Measurements from ENCODE around the gene ARSD.
"Not testable (repeated sequence)": the region's sequence is repeated elsewhere in the genome, so short reads cannot be mapped to it uniquely, and the experiment has no call there.

The ARSD gene

GRCh38 chrX:2889706-2890490, 39.2 kb downstream of the ARSD start:
- not testable (repeated sequence) for DNase-seq

GRCh38 chrX:2889045-2889605, 40.0 kb downstream of the ARSD start:
- no peak for DNase-seq

GRCh38 chrX:2888309-2888708, 40.8 kb downstream of the ARSD start:
- no peak for DNase-seq

DNA sequence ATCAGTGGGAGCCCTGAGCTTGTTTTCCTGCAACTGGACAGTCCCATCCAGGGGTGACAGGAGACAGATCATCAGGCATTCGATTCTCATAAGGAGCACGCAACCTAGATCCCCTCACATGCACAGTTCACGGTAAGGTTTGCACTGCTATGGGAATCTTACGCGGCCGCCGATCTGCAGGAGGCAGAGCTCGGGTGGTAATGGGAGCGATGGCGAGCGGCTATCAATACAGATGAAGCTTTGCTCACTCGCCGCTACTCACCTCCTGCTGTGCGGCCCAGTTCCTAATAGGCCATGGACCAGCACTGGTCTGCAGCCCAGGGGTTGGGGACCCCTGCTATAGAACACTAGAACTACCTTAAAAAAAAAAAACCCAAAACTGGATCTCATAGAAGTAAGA, 45.4 kb downstream of the ARSD start:
- DNase-seq: no peak

- no peak for DNase-seq
Measured at GRCh38 chrX:2879670-2880069, 49.5 kb downstream of the ARSD start.

GRCh38 chrX:2878563-2878962, 50.6 kb downstream of the ARSD start:
- no peak for DNase-seq

- peak in 1 of 2 experiments; percentile 13 for DNase-seq
Measured at GRCh38 chrX:2875798-2876399, 53.2 kb downstream of the ARSD start.

GRCh38 chrX:2875136-2875481, 54.0 kb downstream of the ARSD start:
- DNase-seq: no peak

DNA sequence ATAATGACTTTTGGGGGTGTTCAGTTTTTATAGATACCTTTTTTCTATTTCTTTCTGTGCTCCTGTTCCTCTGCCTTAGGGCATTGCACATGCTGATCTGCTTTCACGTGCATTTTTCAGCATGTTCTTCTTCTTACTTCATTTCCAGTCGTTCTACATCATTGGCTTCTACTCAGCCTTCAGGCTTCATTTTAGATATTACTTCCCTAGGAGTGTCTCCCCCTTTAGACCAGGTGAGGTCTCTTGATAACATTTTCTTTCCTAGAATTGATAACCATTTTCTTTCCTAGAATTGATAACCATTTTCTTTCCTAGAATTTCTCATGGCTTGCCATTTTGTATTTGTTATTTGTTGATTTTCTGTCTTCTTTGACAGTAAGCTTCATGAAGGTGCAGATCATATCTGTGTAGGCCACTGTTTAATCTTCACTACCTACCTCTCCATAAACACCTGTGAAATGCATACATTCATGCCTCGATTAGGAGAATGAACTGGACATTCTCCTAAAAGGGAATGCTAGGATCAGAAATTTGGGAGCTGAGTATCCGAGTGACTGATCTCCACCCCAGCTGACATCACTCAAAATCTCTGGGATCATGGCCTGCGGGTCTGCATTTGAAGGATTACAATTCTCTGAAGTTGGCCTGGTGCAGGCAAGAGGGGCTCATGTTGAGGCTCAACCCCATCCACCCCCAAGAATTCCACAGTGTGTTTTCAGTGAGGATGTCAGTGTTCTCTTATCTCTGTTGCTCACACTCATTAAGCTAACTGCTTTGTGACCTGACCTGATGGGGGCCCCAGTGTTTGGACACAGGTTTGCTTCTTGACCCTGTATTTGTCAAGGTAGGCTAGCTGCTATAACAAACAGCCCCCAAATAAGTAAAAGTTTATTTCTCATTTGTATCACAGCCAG, 54.7 kb downstream of the ARSD start:
- no peak for DNase-seq

DNA sequence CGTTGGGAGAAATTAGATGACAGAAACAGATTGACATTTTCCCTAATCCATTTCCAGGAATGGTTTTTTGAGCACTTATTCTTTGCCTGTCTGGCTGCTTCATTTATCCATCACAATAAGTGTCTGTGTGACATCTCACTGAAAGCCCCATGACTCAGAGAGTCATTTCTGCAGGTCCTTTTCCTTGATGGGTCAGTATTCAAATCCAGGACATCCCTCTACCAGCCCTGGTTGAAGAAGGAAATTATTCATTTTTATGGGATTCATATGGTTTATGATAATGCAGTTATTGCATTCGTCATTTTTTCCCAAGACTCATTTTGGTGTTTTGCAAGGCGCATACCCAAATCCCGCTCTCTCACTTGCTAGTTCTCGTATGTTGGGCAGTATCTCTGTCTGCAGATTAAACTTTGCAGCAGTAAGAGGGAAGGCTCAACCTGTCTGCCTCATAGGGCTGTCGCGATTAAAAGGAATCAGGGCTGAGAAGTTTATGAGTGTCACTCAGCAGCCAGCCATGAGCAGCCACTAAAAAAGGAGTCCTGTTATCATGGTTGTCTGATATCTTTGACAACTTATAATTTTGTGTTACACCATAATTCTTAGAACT, 56.4 kb downstream of the ARSD start:
- DNase-seq: no peak

GRCh38 chrX:2871831-2872230, 57.3 kb downstream of the ARSD start:
- no peak for DNase-seq

- DNase-seq: no peak
Measured at GRCh38 chrX:2870650-2871049, 58.5 kb downstream of the ARSD start.

DNA sequence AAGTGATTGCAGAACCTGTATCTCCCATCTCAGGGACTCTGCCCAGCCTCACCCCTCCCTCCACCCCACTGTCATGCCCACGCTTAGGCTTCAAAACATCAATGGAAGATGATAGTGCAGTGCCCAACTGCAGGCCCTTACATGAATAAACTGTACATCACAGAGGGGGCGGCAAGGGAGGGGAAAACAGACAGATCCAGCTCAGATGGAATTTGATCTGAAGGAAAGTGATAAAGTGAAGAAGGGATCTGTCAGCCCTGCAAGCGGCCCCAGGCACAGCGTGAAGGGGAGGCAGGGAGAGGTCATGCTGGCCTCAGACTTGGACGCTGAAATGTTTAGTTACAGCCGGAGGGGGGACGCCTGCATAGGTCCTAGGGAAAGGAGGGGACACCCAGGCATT, 61.9 kb downstream of the ARSD start:
- DNase-seq: no peak

- DNase-seq: no peak
Measured at GRCh38 chrX:2863646-2864045, 65.5 kb downstream of the ARSD start.

- DNase-seq: no peak
Measured at GRCh38 chrX:2862404-2862803, 66.7 kb downstream of the ARSD start.

- DNase-seq: no peak
Measured at GRCh38 chrX:2859197-2859797, 69.8 kb downstream of the ARSD start.

DNA sequence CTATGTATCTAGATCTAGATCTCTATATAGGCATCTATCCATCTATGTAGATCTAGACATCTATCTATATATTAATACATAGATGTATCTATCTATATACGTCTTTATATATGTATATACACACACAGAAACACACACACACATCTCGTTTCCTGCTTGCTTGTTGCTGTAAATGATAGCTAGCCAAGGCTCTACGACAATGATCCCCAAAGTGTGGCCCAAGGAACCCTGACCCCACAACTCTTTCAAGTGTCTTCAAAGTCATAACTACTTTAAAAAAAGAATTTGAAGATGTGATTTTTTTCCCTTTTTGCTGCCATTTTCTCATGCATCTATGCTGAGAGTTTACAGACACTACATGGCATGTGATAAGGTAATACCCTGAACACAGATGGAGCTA, 71.6 kb downstream of the ARSD start:
- DNase-seq: no peak

GRCh38 chrX:2855761-2856160, 73.4 kb downstream of the ARSD start:
- no peak for DNase-seq

DNA sequence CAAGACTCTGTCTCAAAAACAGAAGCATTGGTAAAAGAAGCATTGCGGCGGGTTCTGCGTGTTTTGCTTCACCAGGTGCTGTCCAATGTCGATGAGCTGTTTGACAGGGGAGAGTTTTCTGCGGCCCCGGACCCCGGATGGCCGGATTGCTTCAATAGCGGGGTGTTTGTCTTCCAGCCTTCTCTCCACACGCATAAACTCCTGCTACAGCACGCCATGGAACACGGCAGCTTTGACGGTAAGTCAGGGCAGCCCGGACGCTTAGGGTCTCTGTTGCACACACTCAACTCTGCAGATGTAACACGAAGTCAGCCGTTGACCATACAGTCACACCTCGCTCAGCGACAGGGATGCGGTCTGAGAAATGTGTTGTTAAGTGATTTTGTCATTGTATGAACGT, 74.2 kb downstream of the ARSD start:
- DNase-seq: no peak
